ENCODE measurements around the gene MCF2L2. TPM values are rescaled to one million over a fixed set of nuclear protein-coding genes. Genes with fewer than 3 reads are reported as not detected.

Gene MCF2L2
- total RNA-seq, 2 donors from 2014 or later, result 0.25 to 1.4 TPM

DNA sequence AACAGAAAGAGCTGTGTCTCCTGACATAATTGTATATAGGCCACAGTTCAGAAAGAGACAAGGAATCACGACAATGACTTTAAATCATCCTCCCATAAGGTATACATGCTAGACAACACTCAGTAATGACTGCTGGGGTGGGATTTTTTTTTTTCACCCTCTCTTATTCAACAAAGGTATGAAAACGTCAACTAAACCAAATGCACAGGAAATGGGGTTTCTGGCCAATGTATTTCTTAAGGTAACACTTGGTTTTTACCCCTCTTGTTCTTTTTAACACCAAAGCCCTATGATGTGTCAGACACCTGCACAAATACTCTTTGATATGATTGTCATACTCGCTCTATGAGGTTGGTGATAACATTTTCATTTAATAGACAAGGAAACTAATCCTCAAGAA is 78.3 kb downstream of the MCF2L2 start:
- Histone ChIP-seq H3K36me3 (no peaks in the 10 kb centered on the region), H3K9me3 (no peaks in the 10 kb centered on the region), H3K4me1 (no peaks in the 10 kb centered on the region), H3K27me3 (no peaks in the 10 kb centered on the region), H3K9ac (ENCODE audit: low read depth in 2 of 2, low read length in 2 of 2) (peak overlapping the region in 1 of 2 donors; percentile 29), H3K4me3 (no peak overlapping the region), H3K27ac (peak overlapping the region; percentile 21)
- intact Hi-C loops (cut with DNase I), result no loop called here
- DNase-seq, result no peak
- TF ChIP-seq, protein P1, sequence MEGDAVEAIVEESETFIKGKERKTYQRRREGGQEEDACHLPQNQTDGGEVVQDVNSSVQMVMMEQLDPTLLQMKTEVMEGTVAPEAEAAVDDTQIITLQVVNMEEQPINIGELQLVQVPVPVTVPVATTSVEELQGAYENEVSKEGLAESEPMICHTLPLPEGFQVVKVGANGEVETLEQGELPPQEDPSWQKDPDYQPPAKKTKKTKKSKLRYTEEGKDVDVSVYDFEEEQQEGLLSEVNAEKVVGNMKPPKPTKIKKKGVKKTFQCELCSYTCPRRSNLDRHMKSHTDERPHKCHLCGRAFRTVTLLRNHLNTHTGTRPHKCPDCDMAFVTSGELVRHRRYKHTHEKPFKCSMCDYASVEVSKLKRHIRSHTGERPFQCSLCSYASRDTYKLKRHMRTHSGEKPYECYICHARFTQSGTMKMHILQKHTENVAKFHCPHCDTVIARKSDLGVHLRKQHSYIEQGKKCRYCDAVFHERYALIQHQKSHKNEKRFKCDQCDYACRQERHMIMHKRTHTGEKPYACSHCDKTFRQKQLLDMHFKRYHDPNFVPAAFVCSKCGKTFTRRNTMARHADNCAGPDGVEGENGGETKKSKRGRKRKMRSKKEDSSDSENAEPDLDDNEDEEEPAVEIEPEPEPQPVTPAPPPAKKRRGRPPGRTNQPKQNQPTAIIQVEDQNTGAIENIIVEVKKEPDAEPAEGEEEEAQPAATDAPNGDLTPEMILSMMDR (IDR thresholded peaks at IDR 0.05), result no peak

DNA sequence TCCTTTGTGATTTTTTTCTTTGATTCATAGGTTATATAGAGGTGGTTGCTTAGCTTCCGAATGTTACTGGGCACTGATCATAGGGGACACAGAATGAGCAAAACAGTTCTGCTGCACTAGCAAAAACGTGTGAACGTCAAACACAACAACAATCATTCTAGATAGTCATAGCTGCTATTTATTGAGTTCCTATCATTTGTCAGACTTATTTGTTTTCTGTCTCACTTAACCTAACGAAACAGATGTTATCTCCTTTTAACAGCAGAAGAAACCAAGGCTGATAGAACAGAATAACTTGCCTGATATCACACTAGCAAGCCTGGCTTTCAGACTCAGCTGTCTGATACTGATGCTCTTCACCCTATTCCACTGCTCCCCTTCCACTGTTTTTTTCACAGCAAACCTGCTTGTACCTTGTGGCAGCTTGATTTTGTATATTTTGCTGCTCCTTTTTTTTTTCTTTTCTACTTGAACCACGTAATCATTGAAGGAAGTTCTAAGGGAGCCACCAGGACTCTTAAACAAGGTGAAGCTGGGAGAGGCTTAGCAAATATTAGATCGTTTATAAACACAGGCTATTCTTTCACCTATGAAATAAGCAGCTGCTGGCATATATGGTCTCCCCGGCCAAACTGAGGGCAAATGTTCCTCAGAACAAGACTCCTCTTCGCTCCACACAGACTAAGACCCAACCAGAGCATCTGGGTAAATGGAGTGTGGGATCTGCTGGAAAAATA is 78.8 kb downstream of the MCF2L2 start:
- H3K27ac ChIP-seq, result peak overlapping the region; percentile 21

DNA sequence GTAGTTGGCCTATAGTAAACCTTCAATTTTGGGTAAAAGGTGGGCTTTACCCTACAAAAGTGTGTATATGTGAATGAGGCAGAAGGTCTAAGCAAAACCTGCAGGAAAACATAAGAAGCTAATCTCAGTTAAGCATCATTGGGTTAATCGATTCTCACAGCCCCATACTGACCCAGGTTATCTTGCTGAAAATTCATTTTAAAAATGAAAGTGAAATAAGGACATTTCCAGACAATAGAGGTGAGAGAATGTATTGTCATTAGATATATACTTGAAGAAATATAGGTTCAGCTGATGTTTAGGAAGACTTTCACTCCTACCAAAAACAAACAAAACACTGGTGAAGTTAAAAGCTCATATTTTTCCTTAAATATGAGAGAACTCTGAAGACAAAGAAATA is 85.6 kb downstream of the MCF2L2 start:
- DNase-seq, result no peak
- Histone ChIP-seq H3K4me3 (no peak overlapping the region), H3K27ac (no peak overlapping the region), H3K9ac (ENCODE audit: low read depth in 2 of 2, low read length in 2 of 2) (no peak overlapping the region), H3K9me3 (no peaks in the 10 kb centered on the region), H3K4me1 (no peaks in the 10 kb centered on the region), H3K36me3 (no peaks in the 10 kb centered on the region), H3K27me3 (no peaks in the 10 kb centered on the region)
- intact Hi-C loops (cut with DNase I), result no loop called here
- TF ChIP-seq, protein P1 (IDR thresholded peaks at IDR 0.05), result no peak

More for the DNA sequence above, 78.8 kb downstream of the MCF2L2 start:
- Histone ChIP-seq H3K9me3 (no peaks in the 10 kb centered on the region), H3K4me3 (no peak overlapping the region), H3K36me3 (no peaks in the 10 kb centered on the region), H3K4me1 (no peaks in the 10 kb centered on the region), H3K9ac (ENCODE audit: low read depth in 2 of 2, low read length in 2 of 2) (peak overlapping the region in 1 of 2 donors; percentile 29), H3K27me3 (no peaks in the 10 kb centered on the region)
- no peak for DNase-seq
- intact Hi-C loops (cut with DNase I), result no loop called here
- TF ChIP-seq, protein P1 (IDR thresholded peaks at IDR 0.05), result no peak

DNA sequence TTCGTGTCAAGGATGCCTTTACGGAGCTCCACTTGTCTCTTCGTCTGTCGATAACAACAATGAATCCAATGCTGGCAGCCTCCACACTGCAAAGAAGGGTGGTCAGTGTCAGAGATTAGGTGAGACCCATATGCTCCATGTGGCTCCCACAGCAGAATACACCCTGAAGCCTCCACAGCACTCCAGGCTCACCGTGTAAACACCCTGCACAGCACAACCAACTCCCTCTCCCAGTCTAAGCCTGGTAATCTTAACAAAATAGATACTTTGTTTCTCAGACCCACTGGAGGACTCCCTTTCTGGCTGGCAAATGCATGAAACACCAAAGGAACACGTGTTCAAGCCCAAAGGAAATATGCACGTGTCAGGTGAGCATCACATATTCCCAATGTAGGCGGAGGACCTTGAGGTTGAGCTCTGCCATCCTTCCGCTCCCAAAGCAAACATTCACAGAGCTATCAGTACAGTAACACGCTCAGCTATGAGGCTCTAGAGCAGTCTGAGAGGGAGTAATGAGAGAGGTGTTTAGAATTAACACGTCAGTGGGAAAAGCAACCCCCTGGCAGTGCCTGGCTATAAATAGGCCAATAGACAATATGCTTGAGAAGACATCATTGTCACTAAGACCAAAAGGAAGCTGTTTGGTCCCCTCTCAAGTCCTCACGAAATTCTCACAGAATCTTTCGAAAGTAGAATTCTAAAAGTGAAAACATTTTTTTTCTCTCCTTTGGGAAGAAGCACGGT is 86.7 kb downstream of the MCF2L2 start:
- Histone ChIP-seq H3K9me3 (no peaks in the 10 kb centered on the region), H3K4me3 (no peak overlapping the region), H3K36me3 (no peaks in the 10 kb centered on the region), H3K27ac (no peak overlapping the region), H3K27me3 (no peaks in the 10 kb centered on the region), H3K4me1 (no peaks in the 10 kb centered on the region), H3K9ac (ENCODE audit: low read depth in 2 of 2, low read length in 2 of 2) (no peak overlapping the region)
- intact Hi-C loops (cut with DNase I), result no loop called here
- TF ChIP-seq, protein P1 (IDR thresholded peaks at IDR 0.05), result no peak
- DNase-seq, result no peak

DNA sequence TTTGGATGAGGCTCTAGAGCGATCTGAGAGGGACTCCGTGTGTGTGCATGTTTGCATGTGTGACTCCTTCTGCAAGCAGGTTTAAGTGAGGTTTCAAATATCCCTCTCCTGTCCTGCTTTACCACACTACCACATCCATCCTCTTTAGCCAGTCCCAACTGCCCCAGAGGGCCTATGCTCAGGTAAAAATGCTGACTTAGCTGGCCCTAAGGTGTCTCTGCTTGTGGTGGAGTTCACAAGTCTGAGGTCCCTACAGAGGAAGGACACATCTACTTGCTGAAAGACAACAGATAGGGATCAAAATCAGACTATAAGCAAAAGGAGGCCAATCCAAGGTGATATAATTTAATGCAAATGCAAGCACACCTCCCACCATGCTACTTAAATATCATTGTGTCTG is 88.2 kb downstream of the MCF2L2 start:
- no peak overlapping the region for H3K9ac ChIP-seq (ENCODE audit: low read depth in 2 of 2, low read length in 2 of 2)
- H3K27ac ChIP-seq, result no peak overlapping the region
- intact Hi-C loops (cut with DNase I), result no loop called here
- no peaks in the 10 kb centered on the region for H3K4me1 ChIP-seq
- TF ChIP-seq, protein P1 (IDR thresholded peaks at IDR 0.05), result no peak
- H3K27me3 ChIP-seq, result no peaks in the 10 kb centered on the region
- no peak for DNase-seq
- H3K4me3 ChIP-seq, result no peak overlapping the region
- no peaks in the 10 kb centered on the region for H3K36me3 ChIP-seq
- H3K9me3 ChIP-seq, result no peaks in the 10 kb centered on the region
